BJ (cell line): ENCODE results near the gene ABCA7. TPM values are rescaled to one million over a fixed set of nuclear protein-coding genes. Genes with fewer than 3 reads are reported as not detected.
A peak's percentile ranks its signal among the peaks of the same experiment; 100 is the strongest.

Experiments
- CTCF ChIA-PET: fragments of 350-600 bp; formaldehyde crosslinking; extraction: SDS; loops from one replicate; lab custom pipeline; 2021; ENCODE audit warnings: antibody characterized with exemption, inconsistent platforms; lab: Yijun Ruan, JAX
- POLR2A ChIA-PET: fragments of 300-600 bp; sonication (Branson Sonifier 250); formaldehyde crosslinking; extraction: SDS; loops from one replicate; lab custom pipeline; 2021; ENCODE audit warnings: antibody characterized with exemption; lab: Charles Lee
- DNase-seq: peaks from one replicate; pipeline ENCODE4 v3.0.0-alpha.2; 2011; ENCODE audit warnings: low read depth
- H3K27me3 ChIP-seq: 2 replicates; pipeline ENCODE4 v1.6.0; 2011; ENCODE audit warnings: low read length; ENCODE audit not compliant: control insufficient read depth, insufficient read depth
- H3K36me3 ChIP-seq: 2 replicates; pipeline ENCODE4 v1.5.1; 2011; ENCODE audit warnings: low read length; ENCODE audit not compliant: control insufficient read depth, insufficient read depth
- H3K4me3 ChIP-seq: 2 replicates; pipeline ENCODE4 v1.5.1; 2011; ENCODE audit warnings: low read depth, mild to moderate bottlenecking, control low read depth, low read length
- polyA plus RNA-seq: library from polyadenylated mRNA; depleted of rRNA; stranded (reverse); fragments of >200 nt; gene quantifications from 2 replicates; pipeline ENCODE4 v1.2.3, GENCODE V29; 2011
- TF ChIP-seq, protein P1 (sequence below): IDR thresholded peaks from 2 replicates; pipeline ENCODE4 v1.5.1; 2011; ENCODE audit warnings: low read depth, mild to moderate bottlenecking, control low read depth, inconsistent platforms, low read length, moderate library complexity; ENCODE audit not compliant: insufficient read depth

The ABCA7 gene
- polyA plus RNA-seq, 1 experiment = 1.9 TPM

DNA sequence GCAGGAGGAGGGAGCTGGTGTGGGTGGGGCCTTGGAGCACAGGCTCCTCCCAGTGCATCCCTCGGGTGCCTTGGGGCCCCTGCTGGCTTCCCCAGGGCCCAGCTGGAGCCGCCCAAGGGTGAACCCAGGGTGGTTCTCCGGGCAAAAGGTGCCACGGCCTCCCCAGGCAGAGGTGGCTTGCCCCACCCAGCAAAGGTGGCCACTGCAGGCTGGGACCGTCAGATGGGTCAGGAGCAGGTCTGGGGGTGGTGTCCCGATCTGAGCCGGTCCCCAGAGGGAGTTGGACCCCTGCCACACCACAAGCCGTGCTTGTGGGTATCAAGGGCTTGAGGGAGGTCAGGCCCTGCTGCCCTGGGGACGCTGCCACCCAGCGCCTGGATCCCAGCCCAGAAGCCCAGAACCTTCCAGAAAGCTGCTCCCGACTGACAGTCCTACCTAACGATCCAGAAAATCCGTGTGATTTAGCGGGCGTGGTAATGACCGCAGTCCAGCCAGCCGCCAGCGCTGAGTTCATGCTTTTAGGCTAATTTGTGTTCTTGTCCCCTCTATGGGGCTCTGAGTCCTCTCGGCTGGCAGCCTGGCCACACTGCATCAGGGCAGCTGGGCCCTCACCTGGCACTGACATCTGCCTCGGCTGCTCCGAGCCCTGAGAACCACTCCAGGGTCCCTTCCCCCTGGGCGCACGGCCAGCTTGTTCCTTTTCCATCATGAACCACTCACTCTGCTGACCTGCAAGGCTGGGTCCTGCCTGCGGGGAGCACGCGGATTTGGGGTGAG lies 44.7 kb upstream of the ABCA7 start:
- no peak overlapping the region for H3K4me3 ChIP-seq
- H3K36me3 ChIP-seq = peaks cover 9% of the 10 kb centered on the region
- H3K27me3 ChIP-seq = peaks cover 15% of the 10 kb centered on the region
- TF ChIP-seq, protein P1, sequence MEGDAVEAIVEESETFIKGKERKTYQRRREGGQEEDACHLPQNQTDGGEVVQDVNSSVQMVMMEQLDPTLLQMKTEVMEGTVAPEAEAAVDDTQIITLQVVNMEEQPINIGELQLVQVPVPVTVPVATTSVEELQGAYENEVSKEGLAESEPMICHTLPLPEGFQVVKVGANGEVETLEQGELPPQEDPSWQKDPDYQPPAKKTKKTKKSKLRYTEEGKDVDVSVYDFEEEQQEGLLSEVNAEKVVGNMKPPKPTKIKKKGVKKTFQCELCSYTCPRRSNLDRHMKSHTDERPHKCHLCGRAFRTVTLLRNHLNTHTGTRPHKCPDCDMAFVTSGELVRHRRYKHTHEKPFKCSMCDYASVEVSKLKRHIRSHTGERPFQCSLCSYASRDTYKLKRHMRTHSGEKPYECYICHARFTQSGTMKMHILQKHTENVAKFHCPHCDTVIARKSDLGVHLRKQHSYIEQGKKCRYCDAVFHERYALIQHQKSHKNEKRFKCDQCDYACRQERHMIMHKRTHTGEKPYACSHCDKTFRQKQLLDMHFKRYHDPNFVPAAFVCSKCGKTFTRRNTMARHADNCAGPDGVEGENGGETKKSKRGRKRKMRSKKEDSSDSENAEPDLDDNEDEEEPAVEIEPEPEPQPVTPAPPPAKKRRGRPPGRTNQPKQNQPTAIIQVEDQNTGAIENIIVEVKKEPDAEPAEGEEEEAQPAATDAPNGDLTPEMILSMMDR = no peak
- DNase-seq = no peak
- ChIA-PET CTCF (interaction anchor here (0.8 to 1.5 kb wide), 2 partner anchors 11 to 12 kb away, joined by 4 to 5 read pairs; partner anchors contain the start of gene WDR18), POLR2A (no interaction called here)

DNA sequence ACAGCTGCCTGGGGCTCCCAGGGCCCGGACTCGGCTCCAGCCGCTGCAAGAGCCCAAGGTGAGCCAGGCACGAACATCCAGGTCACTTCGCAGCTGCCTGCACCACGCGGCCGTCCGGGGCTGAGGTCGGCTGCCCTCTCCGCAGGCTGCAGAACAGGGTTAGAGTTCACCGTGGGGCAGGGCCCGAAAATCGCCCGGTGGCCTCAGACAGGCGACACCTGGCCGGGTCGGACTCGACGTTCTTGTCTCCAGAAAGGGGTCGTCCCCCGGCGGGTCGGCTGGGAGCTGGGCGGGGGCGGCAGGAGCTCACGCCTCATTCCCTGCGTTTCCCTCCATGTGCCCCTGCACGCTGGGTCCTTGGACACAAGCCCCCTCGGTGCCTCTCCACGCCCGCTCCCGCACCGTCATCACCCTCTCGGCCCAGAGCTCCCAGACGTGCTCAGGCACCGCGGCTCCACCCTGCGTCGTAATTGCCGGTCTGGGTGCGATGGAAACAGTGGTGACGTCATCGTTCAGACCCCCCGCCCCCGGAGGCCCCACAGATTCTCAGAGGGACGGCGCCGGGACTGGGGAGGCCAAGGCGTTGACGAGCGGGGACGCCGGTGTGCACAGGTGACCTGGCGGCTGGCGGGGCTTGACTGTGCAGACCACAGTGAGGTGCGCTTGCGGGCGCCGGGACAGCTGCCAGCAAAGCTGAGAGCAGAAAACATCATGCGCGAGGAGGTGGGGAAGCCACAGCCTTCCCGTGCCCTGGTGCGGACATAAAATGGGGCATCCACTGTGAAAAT lies 43.7 kb upstream of the ABCA7 start:
- ChIA-PET CTCF (interaction anchor here (0.9 to 1.5 kb wide), 6 partner anchors 12 to 133 kb away, joined by 3 to 6 read pairs (median 4); partner anchors contain the start of gene WDR18), POLR2A (no interaction called here)
- Histone ChIP-seq H3K27me3 (peaks cover 18% of the 10 kb centered on the region), H3K36me3 (peaks cover 5% of the 10 kb centered on the region), H3K4me3 (peak overlapping the region; percentile 16; the same call in 1 of the 2 replicates)
- no peak for DNase-seq
- TF ChIP-seq, protein P1 = no peak

DNA sequence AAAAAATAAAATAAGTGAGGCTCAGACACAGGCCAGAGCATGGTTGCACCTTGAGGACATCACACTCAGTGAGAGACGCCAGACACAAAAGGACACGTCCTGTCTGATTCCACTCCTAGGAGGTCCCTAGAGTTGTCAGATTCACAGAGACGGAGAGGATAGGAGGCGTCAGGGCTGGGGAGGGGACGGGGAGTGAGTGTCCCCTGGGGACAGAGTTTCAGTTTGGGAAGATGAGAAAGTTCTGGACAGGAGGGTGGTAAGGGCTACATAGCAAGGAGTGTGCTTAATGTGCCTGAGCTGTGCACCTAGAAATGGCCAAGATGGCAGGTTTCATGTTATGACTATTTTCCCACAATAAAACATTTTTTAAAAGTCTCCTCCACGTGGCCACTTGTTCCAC lies 41.8 kb upstream of the ABCA7 start:
- Histone ChIP-seq H3K4me3 (no peak overlapping the region), H3K27me3 (peaks cover 18% of the 10 kb centered on the region), H3K36me3 (peaks cover 1% of the 10 kb centered on the region)
- CTCF ChIA-PET = interaction anchor here (1.2 to 1.5 kb wide), 2 partner anchors 14 to 246 kb away, joined by 4 read pairs; partner anchors contain the start of gene WDR18
- POLR2A ChIA-PET = no interaction called here
- TF ChIP-seq, protein P1 = no peak
- DNase-seq = no peak

DNA sequence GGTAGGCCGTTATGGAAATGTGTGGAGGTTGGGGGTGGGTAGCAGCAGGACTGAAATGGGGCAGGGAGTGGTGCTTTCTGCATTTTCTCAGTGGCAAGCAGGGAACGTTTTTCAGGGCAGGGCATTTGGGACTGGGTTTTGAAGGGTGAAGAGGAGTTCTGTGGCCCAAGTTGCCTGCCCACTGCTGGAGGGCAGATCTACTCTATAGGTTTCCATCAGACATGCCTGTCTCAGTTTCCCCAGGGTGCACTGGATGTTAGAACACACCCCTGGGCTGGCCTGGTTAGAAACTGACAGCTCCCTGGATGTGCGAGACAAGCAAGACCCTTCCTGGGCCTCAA lies 40.6 kb upstream of the ABCA7 start:
- no peak for DNase-seq
- Histone ChIP-seq H3K36me3 (peaks cover 1% of the 10 kb centered on the region; the same call in 1 of the 2 replicates), H3K4me3 (no peak overlapping the region), H3K27me3 (peaks cover 18% of the 10 kb centered on the region)
- TF ChIP-seq, protein P1 = no peak
- POLR2A ChIA-PET = no interaction called here
- CTCF ChIA-PET = interaction anchor here (0.6 to 1.9 kb wide), 4 partner anchors 14 to 239 kb away, joined by 3 to 4 read pairs (median 4); no protein-coding TSS in a partner anchor

DNA sequence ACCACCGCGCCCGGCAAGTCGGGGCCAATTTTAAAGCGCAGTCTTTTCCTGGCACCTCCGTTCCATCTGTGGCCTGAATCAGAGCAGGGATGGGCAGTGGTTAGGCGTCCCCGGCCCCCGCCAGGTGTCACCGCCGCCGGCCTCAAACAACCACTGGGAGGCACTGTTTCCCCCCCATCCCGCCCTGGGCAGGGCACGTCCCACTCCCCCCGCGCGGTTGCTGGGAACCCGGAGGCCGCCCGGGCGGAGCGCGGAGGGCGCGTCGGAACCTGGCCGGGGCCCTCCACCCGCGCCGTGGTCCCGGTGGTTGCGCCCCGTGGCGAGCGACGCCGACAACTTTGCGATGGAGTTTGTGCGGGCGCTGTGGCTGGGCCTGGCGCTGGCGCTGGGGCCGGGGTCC lies 39.8 kb upstream of the ABCA7 start, which contains the start of gene GRIN3B:
Gene GRIN3B (plus strand): TSS at position 325 of the 400 bp plus-strand sequence. CDS start 19 bp downstream, at position 344.
- DNase-seq = no peak
- Histone ChIP-seq H3K27me3 (peaks cover 18% of the 10 kb centered on the region), H3K36me3 (no peaks in the 10 kb centered on the region), H3K4me3 (peak within 1 kb of the TSS; percentile 30)
- TF ChIP-seq, protein P1 = peak; percentile 68
- ChIA-PET CTCF (interaction anchor here (1.3 to 1.9 kb wide), 2 partner anchors 15 to 77 kb away, joined by 4 read pairs; no protein-coding TSS in a partner anchor), POLR2A (no interaction called here)
